ENCODE measurements around the gene ZNF865.

Gene ZNF865

GRCh38 chr19:55605207-55605636 lies 225 bp upstream of the ZNF865 start:
- DNase-seq (ENCODE audit: low read depth), result peak; percentile 96

GRCh38 chr19:55606471-55606787 lies 982 bp downstream of the ZNF865 start:
- DNase-seq (ENCODE audit: low read depth), result no peak

GRCh38 chr19:55606817-55607216 lies 1.4 kb downstream of the ZNF865 start:
- no peak for DNase-seq (ENCODE audit: low read depth)

GRCh38 chr19:55609326-55609725 lies 3.9 kb downstream of the ZNF865 start:
- DNase-seq (ENCODE audit: low read depth), result no peak

GRCh38 chr19:55611300-55611982 lies 6.0 kb downstream of the ZNF865 start:
- no peak for DNase-seq (ENCODE audit: low read depth)

- no peak for DNase-seq (ENCODE audit: low read depth)
These were observed 6.7 kb downstream of the ZNF865 start for GRCh38 chr19:55611983-55612645.

- DNase-seq (ENCODE audit: low read depth), result no peak
These were observed 7.9 kb downstream of the ZNF865 start for GRCh38 chr19:55613396-55613795.

GRCh38 chr19:55613930-55614710 lies 8.7 kb downstream of the ZNF865 start:
- no peak for DNase-seq (ENCODE audit: low read depth)

GRCh38 chr19:55614711-55615542 lies 9.5 kb downstream of the ZNF865 start:
- DNase-seq (ENCODE audit: low read depth), result no peak

- no peak for DNase-seq (ENCODE audit: low read depth)
These were observed 10.3 kb downstream of the ZNF865 start for GRCh38 chr19:55615543-55616394.

GRCh38 chr19:55616395-55616875 lies 11.0 kb downstream of the ZNF865 start:
- no peak for DNase-seq (ENCODE audit: low read depth)

GRCh38 chr19:55617426-55617825 lies 12.0 kb downstream of the ZNF865 start:
- DNase-seq (ENCODE audit: low read depth), result no peak

GRCh38 chr19:55618426-55618825 lies 13.0 kb downstream of the ZNF865 start:
- DNase-seq (ENCODE audit: low read depth), result no peak

GRCh38 chr19:55619286-55619685 lies 13.8 kb downstream of the ZNF865 start:
- no peak for DNase-seq (ENCODE audit: low read depth)

- no peak for DNase-seq (ENCODE audit: low read depth)
These were observed 15.2 kb downstream of the ZNF865 start for GRCh38 chr19:55620410-55621204.

- DNase-seq (ENCODE audit: low read depth), result no peak
These were observed 15.8 kb downstream of the ZNF865 start for GRCh38 chr19:55621205-55621672.

GRCh38 chr19:55621673-55622231 lies 16.3 kb downstream of the ZNF865 start:
- no peak for DNase-seq (ENCODE audit: low read depth)

- no peak for DNase-seq (ENCODE audit: low read depth)
These were observed 17.0 kb downstream of the ZNF865 start for GRCh38 chr19:55622242-55622969.

- no peak for DNase-seq (ENCODE audit: low read depth)
These were observed 17.7 kb downstream of the ZNF865 start for GRCh38 chr19:55623130-55623529.

All from T follicular helper cell (primary cell).